Loucy (cell line): ENCODE measurements around the gene CCK.

Experiments used
- EZH2phosphoT487 ChIP-seq: fragments of 200-600 bp; IDR thresholded peaks from 2 replicates; pipeline ENCODE4 v1.6.1; 2018; ENCODE audit warnings: antibody characterized with exemption, mild to moderate bottlenecking, moderate library complexity, borderline replicate concordance
- TF ChIP-seq, protein P1 (sequence below): fragments of 200-600 bp; sonication (generic); conservative IDR thresholded peaks from 2 replicates; pipeline ENCODE4 v1.5.1; 2014; ENCODE audit warnings: mild to moderate bottlenecking, antibody characterized with exemption, low read length

DNA sequence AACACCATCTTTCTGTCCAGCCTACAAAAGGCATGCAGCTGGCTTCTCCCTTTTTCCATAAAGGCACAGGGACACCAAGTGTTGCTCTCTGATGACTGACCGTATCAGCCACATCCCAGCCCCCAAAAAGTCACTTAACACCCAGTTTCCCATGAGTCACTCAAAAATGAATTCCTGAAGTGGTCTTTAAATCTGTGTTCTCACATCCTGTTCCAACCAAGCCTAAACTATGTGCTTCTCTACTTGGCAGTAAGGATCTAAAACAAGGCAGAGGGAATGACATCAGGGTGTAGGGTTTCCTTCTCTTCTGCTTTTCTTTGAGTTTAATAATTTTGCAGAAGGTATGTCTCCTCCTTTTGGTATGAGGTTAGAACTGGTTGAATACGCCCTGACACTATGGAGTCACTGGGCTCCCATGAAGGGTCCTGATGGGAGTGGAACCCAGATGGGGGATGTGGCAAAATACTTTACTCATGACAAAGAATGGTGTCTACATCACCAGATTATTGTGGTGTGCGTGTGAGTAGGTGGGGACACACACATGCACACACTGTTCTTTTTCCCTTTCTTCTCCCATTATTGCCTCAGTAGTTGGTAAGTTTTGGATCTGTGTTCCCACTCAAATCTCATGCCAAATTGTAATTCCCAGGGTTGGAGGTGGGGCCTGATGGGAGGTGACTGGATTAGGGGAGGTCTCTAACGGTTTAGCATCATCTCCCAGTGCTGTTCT, 35.6 kb upstream of the CCK start:
- TF ChIP-seq, protein P1, sequence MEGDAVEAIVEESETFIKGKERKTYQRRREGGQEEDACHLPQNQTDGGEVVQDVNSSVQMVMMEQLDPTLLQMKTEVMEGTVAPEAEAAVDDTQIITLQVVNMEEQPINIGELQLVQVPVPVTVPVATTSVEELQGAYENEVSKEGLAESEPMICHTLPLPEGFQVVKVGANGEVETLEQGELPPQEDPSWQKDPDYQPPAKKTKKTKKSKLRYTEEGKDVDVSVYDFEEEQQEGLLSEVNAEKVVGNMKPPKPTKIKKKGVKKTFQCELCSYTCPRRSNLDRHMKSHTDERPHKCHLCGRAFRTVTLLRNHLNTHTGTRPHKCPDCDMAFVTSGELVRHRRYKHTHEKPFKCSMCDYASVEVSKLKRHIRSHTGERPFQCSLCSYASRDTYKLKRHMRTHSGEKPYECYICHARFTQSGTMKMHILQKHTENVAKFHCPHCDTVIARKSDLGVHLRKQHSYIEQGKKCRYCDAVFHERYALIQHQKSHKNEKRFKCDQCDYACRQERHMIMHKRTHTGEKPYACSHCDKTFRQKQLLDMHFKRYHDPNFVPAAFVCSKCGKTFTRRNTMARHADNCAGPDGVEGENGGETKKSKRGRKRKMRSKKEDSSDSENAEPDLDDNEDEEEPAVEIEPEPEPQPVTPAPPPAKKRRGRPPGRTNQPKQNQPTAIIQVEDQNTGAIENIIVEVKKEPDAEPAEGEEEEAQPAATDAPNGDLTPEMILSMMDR, result no peak
- no peak for TF ChIP-seq EZH2phosphoT487
